RWPE1 (cell line): Measurements from ENCODE around the gene IL1RN.
A peak's percentile ranks its signal among the peaks of the same experiment; 100 is the strongest.

Experiments
- CTCF ChIA-PET: fragments of 350-600 bp; sonication (Branson Sonifier 250); formaldehyde crosslinking; extraction: SDS; loops from one replicate; lab custom pipeline; 2021; lab: Yijun Ruan, JAX
- POLR2A ChIA-PET: fragments of 400-600 bp; formaldehyde crosslinking; extraction: SDS; loops from one replicate; lab custom pipeline; 2020; ENCODE audit warnings: antibody characterized with exemption; ENCODE audit not compliant: low non-redundant PET; lab: Yijun Ruan, JAX
- DNase-seq: peaks from one replicate; pipeline ENCODE4 v3.0.0; 2012; ENCODE audit warnings: low spot score
- H3K27ac ChIP-seq: fragments of 450-650 bp; 2 replicates; pipeline ENCODE4 v1.5.1; 2017
- TF ChIP-seq, protein P1 (sequence below): fragments of 450-650 bp; conservative IDR thresholded peaks from 2 replicates; pipeline ENCODE4 v1.5.1; 2017; ENCODE audit warnings: low read depth, mild to moderate bottlenecking

IL1RN gene

DNA sequence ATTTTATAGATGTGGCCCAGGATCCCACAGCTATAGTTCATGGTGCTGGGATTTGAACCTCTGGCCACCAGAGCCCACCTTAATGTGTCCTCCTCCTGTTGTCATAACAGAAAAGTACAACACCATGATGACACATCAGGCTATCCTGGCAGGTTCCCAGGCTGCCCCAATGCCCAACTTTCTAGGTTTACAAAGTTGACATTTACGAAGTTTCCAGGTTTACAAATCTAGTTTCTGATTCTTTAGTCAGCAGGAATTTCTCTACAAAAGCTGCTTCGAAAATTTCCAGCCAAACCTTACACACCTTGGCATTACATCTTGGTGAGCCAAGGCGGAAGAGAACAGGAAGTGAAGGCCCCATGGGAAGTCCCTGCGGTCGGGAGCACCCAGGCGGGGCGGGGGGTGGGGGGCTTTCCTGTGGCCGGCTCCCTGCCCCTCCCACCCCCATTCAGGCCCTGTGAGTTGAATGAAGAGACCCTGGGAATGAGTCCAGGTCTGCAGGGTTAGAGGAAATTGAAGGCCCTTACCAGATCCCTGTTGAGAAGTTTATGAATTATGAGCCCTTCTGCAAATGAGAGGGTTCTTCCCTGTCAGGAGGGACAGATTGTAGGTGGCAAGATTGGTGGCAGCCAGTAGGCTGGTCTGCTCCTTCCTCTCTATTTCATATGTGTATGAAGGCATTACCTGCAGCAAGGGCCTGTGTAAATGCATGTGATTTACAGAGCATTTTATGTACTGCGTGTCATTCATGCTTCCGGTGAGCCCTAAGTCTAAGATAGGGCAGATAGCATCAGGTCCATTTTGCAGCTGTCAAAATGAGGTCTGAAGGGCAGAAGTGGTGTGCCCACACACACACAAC, 11.1 kb upstream of the IL1RN start:
- CTCF ChIA-PET = no interaction called here
- POLR2A ChIA-PET = no interaction called here
- DNase-seq = no peak
- TF ChIP-seq, protein P1, sequence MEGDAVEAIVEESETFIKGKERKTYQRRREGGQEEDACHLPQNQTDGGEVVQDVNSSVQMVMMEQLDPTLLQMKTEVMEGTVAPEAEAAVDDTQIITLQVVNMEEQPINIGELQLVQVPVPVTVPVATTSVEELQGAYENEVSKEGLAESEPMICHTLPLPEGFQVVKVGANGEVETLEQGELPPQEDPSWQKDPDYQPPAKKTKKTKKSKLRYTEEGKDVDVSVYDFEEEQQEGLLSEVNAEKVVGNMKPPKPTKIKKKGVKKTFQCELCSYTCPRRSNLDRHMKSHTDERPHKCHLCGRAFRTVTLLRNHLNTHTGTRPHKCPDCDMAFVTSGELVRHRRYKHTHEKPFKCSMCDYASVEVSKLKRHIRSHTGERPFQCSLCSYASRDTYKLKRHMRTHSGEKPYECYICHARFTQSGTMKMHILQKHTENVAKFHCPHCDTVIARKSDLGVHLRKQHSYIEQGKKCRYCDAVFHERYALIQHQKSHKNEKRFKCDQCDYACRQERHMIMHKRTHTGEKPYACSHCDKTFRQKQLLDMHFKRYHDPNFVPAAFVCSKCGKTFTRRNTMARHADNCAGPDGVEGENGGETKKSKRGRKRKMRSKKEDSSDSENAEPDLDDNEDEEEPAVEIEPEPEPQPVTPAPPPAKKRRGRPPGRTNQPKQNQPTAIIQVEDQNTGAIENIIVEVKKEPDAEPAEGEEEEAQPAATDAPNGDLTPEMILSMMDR = no peak
- peak overlapping the region; percentile 71 for H3K27ac ChIP-seq

DNA sequence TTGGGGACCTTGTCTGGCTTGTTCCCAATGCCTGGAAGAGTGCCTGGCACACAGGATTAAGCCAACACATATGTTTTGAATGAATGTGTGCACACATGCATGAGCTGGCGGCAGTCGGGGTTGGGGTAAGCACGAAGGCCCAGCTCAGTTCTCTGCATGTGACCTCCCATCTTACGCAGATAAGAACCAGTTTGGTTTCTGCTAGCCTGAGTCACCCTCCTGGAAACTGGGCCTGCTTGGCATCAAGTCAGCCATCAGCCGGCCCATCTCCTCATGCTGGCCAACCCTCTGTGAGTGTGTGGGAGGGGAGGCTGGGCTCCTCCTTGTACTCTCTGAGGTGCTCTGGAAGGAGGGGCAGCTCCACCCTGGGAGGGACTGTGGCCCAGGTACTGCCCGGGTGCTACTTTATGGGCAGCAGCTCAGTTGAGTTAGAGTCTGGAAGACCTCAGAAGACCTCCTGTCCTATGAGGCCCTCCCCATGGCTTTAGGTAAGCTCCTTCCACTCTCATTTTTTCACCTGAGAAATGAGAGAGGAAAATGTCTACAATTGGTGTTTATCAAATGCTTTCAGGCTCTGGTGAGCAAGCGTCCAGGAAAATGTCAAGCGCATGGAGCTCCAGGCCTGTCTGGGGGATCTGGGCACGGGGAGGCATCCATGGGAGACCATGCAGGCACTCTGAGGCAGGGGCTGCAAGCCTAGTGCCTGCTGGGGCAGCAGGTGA, 9.7 kb upstream of the IL1RN start:
- ChIA-PET POLR2A (no interaction called here), CTCF (interaction anchor here (1.0 kb wide), 1 partner anchor 81 kb away, joined by 3 read pairs; no protein-coding TSS in a partner anchor)
- TF ChIP-seq, protein P1 = no peak
- H3K27ac ChIP-seq = peak overlapping the region; percentile 71
- peak; percentile 82 for DNase-seq

DNA sequence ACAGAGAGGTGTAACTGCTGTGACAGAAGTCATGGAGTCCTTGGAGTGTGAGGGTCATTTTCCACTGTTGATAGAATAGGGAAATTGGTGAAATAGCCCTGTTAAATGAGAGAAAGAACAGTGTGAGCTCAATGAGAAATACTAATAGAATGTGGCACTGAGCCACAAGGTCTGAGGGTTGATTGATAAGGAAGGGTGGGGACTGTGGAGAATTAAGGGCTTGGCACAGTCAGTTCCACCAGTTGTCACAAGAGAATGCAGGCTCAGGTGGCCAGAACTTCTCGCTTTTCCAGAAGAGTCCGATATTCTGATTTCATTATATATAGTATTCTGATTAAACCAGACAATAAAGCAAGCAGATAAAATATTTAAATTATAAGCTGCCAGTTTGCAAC, 9.1 kb upstream of the IL1RN start:
- POLR2A ChIA-PET = no interaction called here
- TF ChIP-seq, protein P1 = no peak
- H3K27ac ChIP-seq = peak overlapping the region; percentile 71
- CTCF ChIA-PET = interaction anchor here (0.6 to 1.4 kb wide), 2 partner anchors 19 to 261 kb away, joined by 3 to 7 read pairs; no protein-coding TSS in a partner anchor
- DNase-seq = no peak

DNA sequence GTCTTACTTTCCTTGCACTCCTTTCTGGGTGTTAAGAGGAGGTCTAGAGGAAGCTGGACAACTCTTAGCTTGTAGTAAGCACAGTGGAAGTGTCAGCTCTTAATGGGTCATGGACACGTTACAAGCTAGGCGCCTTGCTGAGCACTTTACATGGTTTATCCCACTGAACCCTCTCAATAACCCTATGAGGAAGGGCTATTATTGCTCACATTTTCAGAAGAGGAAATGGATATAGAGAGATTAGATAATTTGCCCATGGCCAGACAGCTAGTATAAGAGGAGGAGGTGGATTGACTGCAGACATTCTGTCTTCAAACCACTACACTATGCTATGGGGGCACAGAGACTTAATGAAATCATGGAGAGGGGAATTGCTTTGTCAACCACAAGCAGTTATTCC, 8.3 kb upstream of the IL1RN start:
- no peak overlapping the region for H3K27ac ChIP-seq
- DNase-seq = no peak
- TF ChIP-seq, protein P1 = no peak
- ChIA-PET POLR2A (interaction anchor here (0.6 kb wide), 1 partner anchor 34 kb away, joined by 3 read pairs; no protein-coding TSS in a partner anchor), CTCF (interaction anchor here (1.4 kb wide), 1 partner anchor 19 kb away, joined by 7 read pairs; no protein-coding TSS in a partner anchor)

DNA sequence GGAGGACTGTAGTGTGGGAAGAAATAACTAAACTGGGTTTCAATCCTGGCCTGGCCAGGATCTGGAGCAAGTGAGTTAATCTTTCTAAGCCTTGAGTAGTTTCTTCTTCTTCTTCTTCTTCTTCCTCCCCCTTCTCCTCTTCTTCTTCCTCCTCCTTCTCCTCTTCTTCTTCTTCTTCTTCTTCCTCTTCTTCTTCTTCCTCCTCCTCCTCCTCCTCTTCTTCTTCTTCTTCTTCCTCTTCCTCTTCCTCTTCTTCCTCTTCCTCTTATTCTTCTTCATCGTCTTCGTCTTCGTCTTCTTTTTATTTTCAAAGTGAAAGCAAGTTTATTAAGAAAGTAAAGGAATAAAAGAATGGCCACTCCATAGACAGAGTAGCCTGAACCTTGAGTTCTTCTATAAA, 6.5 kb upstream of the IL1RN start:
- ChIA-PET POLR2A (no interaction called here), CTCF (no interaction called here)
- TF ChIP-seq, protein P1 = no peak
- no peak overlapping the region for H3K27ac ChIP-seq
- DNase-seq = no peak

DNA sequence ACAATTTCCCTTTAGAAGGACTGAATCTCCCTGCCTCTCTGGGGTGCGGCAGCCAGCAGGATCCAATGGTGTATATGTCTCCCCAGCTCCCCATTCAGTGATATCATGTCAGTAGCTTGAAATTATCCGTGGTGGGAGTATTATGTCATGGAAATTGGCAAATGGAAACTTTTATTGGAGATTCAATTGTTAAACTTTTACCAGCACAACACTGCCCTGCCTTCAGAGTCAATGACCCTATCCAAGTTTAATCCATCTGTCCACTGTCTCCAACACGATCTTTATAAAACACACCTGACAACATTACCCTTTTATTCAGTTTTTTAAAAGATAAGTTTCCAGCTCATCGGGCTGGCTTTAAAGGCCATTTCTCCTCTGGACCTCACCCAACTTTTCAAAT, 5.0 kb upstream of the IL1RN start:
- ChIA-PET POLR2A (no interaction called here), CTCF (interaction anchor here (1.5 kb wide), 1 partner anchor 16 kb away, joined by 10 read pairs; no protein-coding TSS in a partner anchor)
- TF ChIP-seq, protein P1 = no peak
- DNase-seq = no peak
- H3K27ac ChIP-seq = no peak overlapping the region
